Thoracic aorta (tissue), 2 donors: ENCODE measurements around the gene NDUFS3. TPM values are rescaled to one million over a fixed set of nuclear protein-coding genes. Genes with fewer than 3 reads are reported as not detected.

Source experiments
- ATAC-seq: fragments of 150-250 bp; one replicate; pipeline ENCODE4 v1.8.0; 2017; ENCODE audit warnings: low read depth; ENCODE audit not compliant: insufficient number of reproducible peaks, low FRiP score
- DNase-seq: peaks from one replicate; pipeline ENCODE4 v3.0.0-alpha.2; 2020; ENCODE audit warnings: low spot score
- H3K27ac ChIP-seq, 2 donors: fragments of 200-600 bp; sonication (generic); 1 replicate in 1 of 2; 2 replicates in 1 of 2; pipeline ENCODE4 v1.5.1; 2016; ENCODE audit warnings: mild to moderate bottlenecking in 2 of 2, moderate library complexity in 2 of 2
- H3K27me3 ChIP-seq: fragments of 200-600 bp; sonication (generic); replicated peaks from 2 replicates; pipeline ENCODE4 v1.6.0; 2016; ENCODE audit warnings: mild to moderate bottlenecking; ENCODE audit not compliant: insufficient read depth
- H3K36me3 ChIP-seq: fragments of 200-600 bp; sonication (generic); one replicate; pipeline ENCODE4 v1.5.1; 2016
- H3K4me1 ChIP-seq, 2 donors: fragments of 200-600 bp; sonication (generic); 1 replicate in 1 of 2; 2 replicates in 1 of 2; pipeline versions ENCODE4 v1.5.1 to v1.6.0; 2016; ENCODE audit warnings: low read depth in 2 of 2, mild to moderate bottlenecking in 1 of 2; ENCODE audit not compliant: control insufficient read depth in 1 of 2
- H3K4me3 ChIP-seq: fragments of 200-600 bp; sonication (generic); 2 replicates; pipeline ENCODE4 v1.5.1; 2016; ENCODE audit warnings: mild to moderate bottlenecking
- H3K9me3 ChIP-seq: fragments of 200-600 bp; sonication (generic); 2 replicates; pipeline ENCODE4 v1.5.1; 2016
- CTCF ChIP-seq: fragments of 200-600 bp; sonication (generic); IDR thresholded peaks from one replicate; pipeline ENCODE4 v1.5.1; 2019; ENCODE audit warnings: antibody characterized with exemption
- total RNA-seq, 2 donors: library from RNA; depleted of rRNA; stranded (reverse); fragments of >200 nt; gene quantifications; one replicate each; pipeline versions ENCODE4 v1.1.0 to v1.2.3, GENCODE V29; 2016

NDUFS3 gene
- total RNA-seq, 2 donors from 2014 or later = 29.9 to 75.7 TPM

GRCh38 chr11:47595967-47596366 lies 17.1 kb downstream of the NDUFS3 start:
- H3K4me3 ChIP-seq = no peak overlapping the region
- no peak overlapping the region for H3K27ac ChIP-seq
- H3K4me1 ChIP-seq = peaks cover 12% of the 10 kb centered on the region in 2 donors
- no peaks in the 10 kb centered on the region for H3K9me3 ChIP-seq
- H3K27me3 ChIP-seq = peaks cover 10% of the 10 kb centered on the region
- no peaks in the 10 kb centered on the region for H3K36me3 ChIP-seq
- no peak for ATAC-seq
- TF ChIP-seq CTCF = no peak
- no peak for DNase-seq

GRCh38 chr11:47599902-47600301 lies 21.0 kb downstream of the NDUFS3 start:
- no peak for ATAC-seq
- no peak for DNase-seq
- Histone ChIP-seq H3K27me3 (no peaks in the 10 kb centered on the region), H3K9me3 (no peaks in the 10 kb centered on the region), H3K36me3 (no peaks in the 10 kb centered on the region), H3K4me1 (no peaks in the 10 kb centered on the region), H3K4me3 (no peak overlapping the region), H3K27ac (no peak overlapping the region)
- TF ChIP-seq CTCF = no peak

GRCh38 chr11:47603295-47603694 lies 24.4 kb downstream of the NDUFS3 start:
- DNase-seq (no peak), ATAC-seq (no peak)
- H3K4me3 ChIP-seq = no peak overlapping the region
- no peaks in the 10 kb centered on the region for H3K36me3 ChIP-seq
- TF ChIP-seq CTCF = no peak
- H3K27me3 ChIP-seq = no peaks in the 10 kb centered on the region
- H3K4me1 ChIP-seq = peaks cover 10 to 13% of the 10 kb centered on the region in 2 donors
- H3K27ac ChIP-seq = no peak overlapping the region
- H3K9me3 ChIP-seq = no peaks in the 10 kb centered on the region

- Histone ChIP-seq H3K27ac (no peak overlapping the region), H3K4me3 (no peak overlapping the region), H3K27me3 (no peaks in the 10 kb centered on the region), H3K9me3 (no peaks in the 10 kb centered on the region), H3K36me3 (no peaks in the 10 kb centered on the region), H3K4me1 (peaks cover 10 to 13% of the 10 kb centered on the region in 2 donors)
- no peak for TF ChIP-seq CTCF
- DNase-seq = no peak
- ATAC-seq = no peak
These were observed 27.0 kb downstream of the NDUFS3 start for GRCh38 chr11:47605921-47606320.

GRCh38 chr11:47606731-47607130 lies 27.9 kb downstream of the NDUFS3 start:
- Histone ChIP-seq H3K27ac (no peak overlapping the region), H3K36me3 (no peaks in the 10 kb centered on the region), H3K4me3 (no peak overlapping the region), H3K9me3 (no peaks in the 10 kb centered on the region), H3K27me3 (no peaks in the 10 kb centered on the region), H3K4me1 (peaks cover 10 to 13% of the 10 kb centered on the region in 2 donors)
- ATAC-seq = no peak
- no peak for DNase-seq
- no peak for TF ChIP-seq CTCF
